ENCODE measurements around the gene PLXNB1. TPM values are rescaled to one million over a fixed set of nuclear protein-coding genes. Genes with fewer than 3 reads are reported as not detected.

Gene PLXNB1
- polyA plus RNA-seq, 2 of the 4 experiments (the other 2 are of a cell fraction), result 10.0 to 20.9 TPM

Small RNA genes lying within 50 kb of the gene (small RNA-seq; reads per million reads assigned to genes)
- 0 reads per million in 6 experiments for gene RN7SL321P

Other genes starting within 250 kb of the PLXNB1 start
- 6.2 and 6.4 TPM in 2 replicates for gene CDC25A, start 241.7 kb downstream of the PLXNB1 start, polyA plus RNA-seq (2011; rRNA removed)
- 9.8 to 10.2 TPM (median 10.0 TPM) in 3 replicates for gene CDC25A, start 241.7 kb downstream of the PLXNB1 start, polyA plus RNA-seq (2017; fragmentation: RNase III; extraction: RNeasy Plus Mini Kit Qiagen cat#74134 plus additional on column Dnase treatment)
- gene CAMP, start 206.6 kb downstream of the PLXNB1 start, polyA plus RNA-seq (2011; rRNA removed), result not detected in 2 replicates
- not detected in 3 replicates for gene CAMP, start 206.6 kb downstream of the PLXNB1 start, polyA plus RNA-seq (2017; fragmentation: RNase III; extraction: RNeasy Plus Mini Kit Qiagen cat#74134 plus additional on column Dnase treatment)
- 3.6 and 5.6 TPM in 2 replicates for gene ZNF589, start 189.0 kb downstream of the PLXNB1 start, polyA plus RNA-seq (2011; rRNA removed)
- 4.9 to 5.4 TPM (median 5.0 TPM) in 3 replicates for gene ZNF589, start 189.0 kb downstream of the PLXNB1 start, polyA plus RNA-seq (2017; fragmentation: RNase III; extraction: RNeasy Plus Mini Kit Qiagen cat#74134 plus additional on column Dnase treatment)
- 20.5 and 22.7 TPM in 2 replicates for gene NME6, start 128.7 kb downstream of the PLXNB1 start, polyA plus RNA-seq (2011; rRNA removed)
- gene NME6, start 128.7 kb downstream of the PLXNB1 start, polyA plus RNA-seq (2017; fragmentation: RNase III; extraction: RNeasy Plus Mini Kit Qiagen cat#74134 plus additional on column Dnase treatment), result 22.8 to 24.0 TPM (median 23.2 TPM) in 3 replicates
- gene SPINK8, start 96.4 kb downstream of the PLXNB1 start, polyA plus RNA-seq (2011; rRNA removed), result not detected in 2 replicates
- not detected in 3 replicates for gene SPINK8, start 96.4 kb downstream of the PLXNB1 start, polyA plus RNA-seq (2017; fragmentation: RNase III; extraction: RNeasy Plus Mini Kit Qiagen cat#74134 plus additional on column Dnase treatment)
- not detected in 2 replicates for gene FBXW12, start 57.9 kb downstream of the PLXNB1 start, polyA plus RNA-seq (2011; rRNA removed)
- not detected in 3 replicates for gene FBXW12, start 57.9 kb downstream of the PLXNB1 start, polyA plus RNA-seq (2017; fragmentation: RNase III; extraction: RNeasy Plus Mini Kit Qiagen cat#74134 plus additional on column Dnase treatment)
- gene CCDC51, start 10.0 kb upstream of the PLXNB1 start, polyA plus RNA-seq (2011; rRNA removed), result 19.8 and 22.9 TPM in 2 replicates
- 24.6 to 26.7 TPM (median 25.7 TPM) in 3 replicates for gene CCDC51, start 10.0 kb upstream of the PLXNB1 start, polyA plus RNA-seq (2017; fragmentation: RNase III; extraction: RNeasy Plus Mini Kit Qiagen cat#74134 plus additional on column Dnase treatment)
- 139 and 303 TPM in 2 replicates for gene TMA7, start 10.2 kb upstream of the PLXNB1 start, polyA plus RNA-seq (2011; rRNA removed)
- gene TMA7, start 10.2 kb upstream of the PLXNB1 start, polyA plus RNA-seq (2017; fragmentation: RNase III; extraction: RNeasy Plus Mini Kit Qiagen cat#74134 plus additional on column Dnase treatment), result 417 to 485 TPM (median 420 TPM) in 3 replicates
- gene ATRIP, start 16.7 kb upstream of the PLXNB1 start, polyA plus RNA-seq (2011; rRNA removed), result 8.5 and 9.4 TPM in 2 replicates
- 5.8 to 6.6 TPM (median 6.1 TPM) in 3 replicates for gene ATRIP, start 16.7 kb upstream of the PLXNB1 start, polyA plus RNA-seq (2017; fragmentation: RNase III; extraction: RNeasy Plus Mini Kit Qiagen cat#74134 plus additional on column Dnase treatment)
- gene SHISA5, start 74.1 kb upstream of the PLXNB1 start, polyA plus RNA-seq (2011; rRNA removed), result 94.3 and 104 TPM in 2 replicates
- gene SHISA5, start 74.1 kb upstream of the PLXNB1 start, polyA plus RNA-seq (2017; fragmentation: RNase III; extraction: RNeasy Plus Mini Kit Qiagen cat#74134 plus additional on column Dnase treatment), result 86.8 to 90.1 TPM (median 87.5 TPM) in 3 replicates
- gene PFKFB4, start 126.7 kb upstream of the PLXNB1 start, polyA plus RNA-seq (2011; rRNA removed), result 8.4 and 15.0 TPM in 2 replicates
- 19.6 to 21.1 TPM (median 20.9 TPM) in 3 replicates for gene PFKFB4, start 126.7 kb upstream of the PLXNB1 start, polyA plus RNA-seq (2017; fragmentation: RNase III; extraction: RNeasy Plus Mini Kit Qiagen cat#74134 plus additional on column Dnase treatment)
- gene UCN2, start 133.7 kb upstream of the PLXNB1 start, polyA plus RNA-seq (2011; rRNA removed), result 4.0 and 7.2 TPM in 2 replicates
- 14.1 to 15.9 TPM (median 15.6 TPM) in 3 replicates for gene UCN2, start 133.7 kb upstream of the PLXNB1 start, polyA plus RNA-seq (2017; fragmentation: RNase III; extraction: RNeasy Plus Mini Kit Qiagen cat#74134 plus additional on column Dnase treatment)
- 36.5 and 63.0 TPM in 2 replicates for gene COL7A1, start 165.2 kb upstream of the PLXNB1 start, polyA plus RNA-seq (2011; rRNA removed)
- gene COL7A1, start 165.2 kb upstream of the PLXNB1 start, polyA plus RNA-seq (2017; fragmentation: RNase III; extraction: RNeasy Plus Mini Kit Qiagen cat#74134 plus additional on column Dnase treatment), result 213 to 273 TPM (median 240 TPM) in 3 replicates
- gene UQCRC1, start 179.6 kb upstream of the PLXNB1 start, polyA plus RNA-seq (2011; rRNA removed), result 279 and 338 TPM in 2 replicates
- gene UQCRC1, start 179.6 kb upstream of the PLXNB1 start, polyA plus RNA-seq (2017; fragmentation: RNase III; extraction: RNeasy Plus Mini Kit Qiagen cat#74134 plus additional on column Dnase treatment), result 233 to 256 TPM (median 254 TPM) in 3 replicates
- not detected in 2 replicates for gene TMEM89, start 191.7 kb upstream of the PLXNB1 start, polyA plus RNA-seq (2011; rRNA removed)
- gene TMEM89, start 191.7 kb upstream of the PLXNB1 start, polyA plus RNA-seq (2017; fragmentation: RNase III; extraction: RNeasy Plus Mini Kit Qiagen cat#74134 plus additional on column Dnase treatment), result 0.21 TPM in 1 of 3 replicates, not detected in the others
- gene SLC26A6, start 205.4 kb upstream of the PLXNB1 start, polyA plus RNA-seq (2011; rRNA removed), result 12.5 and 12.7 TPM in 2 replicates
- gene SLC26A6, start 205.4 kb upstream of the PLXNB1 start, polyA plus RNA-seq (2017; fragmentation: RNase III; extraction: RNeasy Plus Mini Kit Qiagen cat#74134 plus additional on column Dnase treatment), result 20.0 to 25.5 TPM (median 23.2 TPM) in 3 replicates
- gene CELSR3, start 232.8 kb upstream of the PLXNB1 start, polyA plus RNA-seq (2011; rRNA removed), result 2.2 and 3.2 TPM in 2 replicates
- 4.6 to 5.2 TPM (median 4.8 TPM) in 3 replicates for gene CELSR3, start 232.8 kb upstream of the PLXNB1 start, polyA plus RNA-seq (2017; fragmentation: RNase III; extraction: RNeasy Plus Mini Kit Qiagen cat#74134 plus additional on column Dnase treatment)

Measured in A549 (cell line).